Measurements from ENCODE around the gene TEKT4.
"Not testable (repeated sequence)": the region's sequence is repeated elsewhere in the genome, so short reads cannot be mapped to it uniquely, and the experiment has no call there.

TEKT4 gene

DNA sequence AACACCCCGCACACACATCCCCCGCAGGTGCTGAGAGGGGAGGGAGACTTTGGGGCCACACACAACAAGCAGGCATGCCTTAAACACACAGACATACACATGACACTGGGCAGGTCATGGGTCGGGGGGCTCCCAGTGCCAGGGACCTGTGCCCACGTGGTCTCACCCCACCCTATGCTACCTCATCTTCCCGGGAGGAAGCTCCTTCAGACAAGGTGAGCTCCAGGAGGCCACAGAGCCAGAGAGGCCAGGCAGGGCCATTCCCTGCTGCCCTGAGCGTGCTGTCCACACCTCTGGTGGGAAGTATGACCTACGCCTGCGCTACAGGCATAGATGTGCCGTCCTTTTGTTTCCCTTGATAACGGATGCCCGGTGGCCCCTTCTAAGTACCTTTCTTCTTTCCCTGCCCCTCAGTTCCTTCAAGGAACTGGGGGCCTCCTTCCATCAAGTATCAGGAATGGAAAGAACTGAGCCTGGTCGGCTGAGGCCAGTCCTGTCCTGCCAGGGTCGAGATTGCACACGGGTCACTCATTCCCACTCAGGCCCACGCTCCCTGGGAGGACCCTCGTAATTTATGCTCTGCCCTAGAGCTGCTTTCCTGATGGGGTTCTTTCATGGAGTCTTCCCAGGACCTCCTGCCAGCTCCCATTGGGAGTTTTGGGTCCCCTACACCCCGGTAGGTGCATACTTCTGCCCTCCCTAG is 4.7 kb downstream of the TEKT4 start:
- in situ Hi-C loops (cut with MboI; ENCODE audit: low sequenced_read_pairs): no loop called here

DNA sequence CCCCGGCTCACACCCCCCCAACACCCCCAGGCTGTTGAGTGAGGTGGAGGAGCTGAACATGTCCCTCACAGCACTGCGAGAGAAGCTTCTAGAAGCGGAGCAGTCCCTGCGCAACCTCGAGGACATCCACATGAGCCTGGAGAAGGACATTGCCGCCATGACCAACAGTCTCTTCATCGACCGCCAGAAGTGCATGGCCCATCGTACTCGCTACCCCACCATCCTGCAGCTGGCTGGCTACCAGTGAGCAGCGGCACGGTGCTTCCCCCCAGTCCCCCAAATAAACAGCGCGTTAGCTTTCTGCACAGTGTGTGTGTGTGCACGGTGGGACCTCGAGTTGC is 5.3 kb downstream of the TEKT4 start:
- in situ Hi-C loops (cut with MboI; ENCODE audit: low sequenced_read_pairs): no loop called here

DNA sequence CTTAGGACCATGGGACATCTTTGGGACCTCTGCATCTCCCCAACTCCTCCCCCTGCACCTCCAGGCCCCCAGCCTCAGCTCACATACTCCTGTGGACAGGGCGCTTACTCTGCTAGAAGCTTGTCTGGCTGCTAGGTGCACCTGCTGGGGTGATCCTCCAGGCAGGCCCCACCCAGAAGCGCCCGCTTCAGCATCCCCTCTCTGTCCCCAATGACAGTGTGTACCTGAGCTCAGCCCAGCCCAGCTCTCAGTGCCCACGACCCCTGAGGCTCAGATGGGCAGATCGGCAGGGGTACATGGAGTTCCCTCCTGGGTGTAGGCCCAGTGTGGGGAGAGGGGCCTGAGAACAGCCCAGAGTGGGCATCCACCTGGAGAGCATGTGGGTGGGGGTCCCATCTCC is 5.9 kb downstream of the TEKT4 start:
- in situ Hi-C loops (cut with MboI; ENCODE audit: low sequenced_read_pairs): no loop called here

DNA sequence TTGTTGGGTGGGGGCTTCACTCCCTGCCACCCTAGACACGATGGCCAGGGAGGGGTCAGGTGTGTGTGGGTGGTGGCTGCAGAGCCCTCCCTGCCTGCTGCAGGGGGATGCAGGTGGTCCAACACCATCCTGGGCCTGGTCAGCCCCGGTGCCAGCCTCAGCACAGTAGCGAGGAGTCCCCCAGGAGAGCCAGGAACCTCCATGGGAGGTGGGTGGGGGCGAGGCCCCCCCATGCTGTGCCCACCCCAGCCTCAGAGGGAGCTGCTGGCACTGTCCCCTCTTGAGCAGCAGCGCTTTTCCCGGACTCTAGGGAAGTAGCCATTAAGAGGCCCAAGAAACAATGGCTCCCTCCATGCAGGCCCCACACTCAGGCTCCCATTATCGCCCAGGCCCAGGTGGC is 7.3 kb downstream of the TEKT4 start:
- in situ Hi-C loops (cut with MboI; ENCODE audit: low sequenced_read_pairs): not testable (repeated sequence)

DNA sequence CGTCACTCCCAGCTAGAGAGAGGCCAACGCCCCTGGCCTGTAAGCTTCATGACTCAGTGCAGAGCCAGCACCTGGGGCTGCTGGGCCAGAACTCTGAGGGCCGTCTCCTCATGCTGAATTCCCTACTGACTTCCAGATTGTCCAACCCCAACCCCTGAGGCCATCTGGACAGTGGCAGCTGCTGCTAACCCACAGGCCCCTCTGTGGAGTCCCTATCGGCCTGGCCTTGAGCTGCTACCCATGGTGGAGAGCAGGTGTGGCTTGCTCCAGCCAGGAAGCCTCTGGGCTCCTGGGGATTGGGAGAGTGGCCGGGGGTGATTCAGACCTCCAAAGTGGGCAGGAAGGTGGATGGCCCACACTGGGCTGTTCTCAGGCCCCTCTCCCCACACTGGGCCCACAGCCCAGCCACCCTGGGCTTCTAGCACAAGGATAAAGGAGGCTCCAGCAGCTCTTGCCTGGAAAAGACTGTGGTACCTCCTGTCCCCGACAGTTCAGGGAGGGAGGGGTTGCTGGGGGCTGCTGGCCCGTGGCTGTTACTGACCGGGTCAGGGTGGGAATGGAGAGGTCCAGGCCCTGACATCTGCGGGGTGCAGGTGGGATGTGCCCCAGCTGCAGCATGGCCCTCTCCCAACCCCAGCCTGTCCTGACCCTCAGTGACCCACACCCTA is 8.2 kb downstream of the TEKT4 start:
- in situ Hi-C loops (cut with MboI; ENCODE audit: low sequenced_read_pairs): no loop called here

DNA sequence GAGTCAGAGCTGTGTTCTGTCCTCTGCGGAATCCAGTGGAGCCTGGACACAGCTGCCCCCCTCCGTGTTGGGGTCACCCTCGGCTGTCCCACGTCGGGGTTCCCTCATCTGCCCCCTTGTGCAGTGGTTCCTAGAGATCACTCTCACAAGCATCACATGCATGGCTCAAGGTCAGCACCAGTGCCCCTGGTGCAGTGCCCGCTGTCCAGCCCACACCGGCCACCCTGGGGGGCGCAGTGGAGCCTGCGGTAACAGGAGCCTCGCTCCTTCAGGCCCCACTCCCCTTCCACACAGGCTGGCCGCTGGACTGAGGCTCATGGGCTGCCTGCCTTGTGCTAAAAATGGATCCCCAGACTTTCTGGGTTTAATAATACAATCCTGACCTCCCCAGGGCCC is 8.8 kb downstream of the TEKT4 start:
- in situ Hi-C loops (cut with MboI; ENCODE audit: low sequenced_read_pairs): no loop called here

DNA sequence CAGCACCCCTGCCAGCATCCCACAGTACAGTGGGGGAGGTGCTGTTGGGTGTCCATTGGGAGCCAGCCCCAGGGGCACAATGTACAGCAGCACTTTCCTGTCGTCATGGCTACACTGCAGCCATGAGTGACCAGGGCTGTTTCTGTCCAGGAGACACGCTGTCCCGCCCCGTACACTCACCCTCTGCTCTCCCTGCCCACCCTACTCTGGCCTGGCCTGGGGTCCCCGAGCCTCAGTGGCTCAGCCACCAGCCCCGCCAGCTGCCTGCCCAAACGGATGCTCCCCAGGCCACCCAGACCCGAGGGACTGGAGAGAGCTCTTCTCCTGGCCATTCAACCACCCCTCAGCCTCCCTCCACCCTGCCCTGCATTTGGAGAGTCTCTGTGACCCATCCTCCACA is 9.3 kb downstream of the TEKT4 start:
- in situ Hi-C loops (cut with MboI; ENCODE audit: low sequenced_read_pairs): no loop called here

DNA sequence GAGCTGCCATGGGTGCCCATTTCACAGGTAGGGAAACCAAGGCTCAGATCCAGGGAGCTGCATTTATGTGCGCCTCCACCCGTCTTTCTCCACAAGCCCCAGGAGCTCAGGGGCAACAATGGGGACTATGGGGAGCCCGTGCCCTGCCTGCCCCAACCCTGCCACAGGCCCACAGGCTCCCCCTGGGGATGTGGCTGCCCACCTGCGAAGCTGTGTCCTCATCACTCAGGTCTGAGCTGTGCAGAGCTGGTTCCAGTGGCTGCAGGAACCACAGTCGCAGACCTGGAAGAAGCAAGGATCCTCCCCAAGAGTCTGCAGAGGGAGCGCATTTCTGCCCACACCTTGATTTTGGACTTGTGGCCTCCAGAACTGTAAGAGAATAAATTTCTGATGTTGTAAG is 9.8 kb downstream of the TEKT4 start:
- in situ Hi-C loops (cut with MboI; ENCODE audit: low sequenced_read_pairs): no loop called here

DNA sequence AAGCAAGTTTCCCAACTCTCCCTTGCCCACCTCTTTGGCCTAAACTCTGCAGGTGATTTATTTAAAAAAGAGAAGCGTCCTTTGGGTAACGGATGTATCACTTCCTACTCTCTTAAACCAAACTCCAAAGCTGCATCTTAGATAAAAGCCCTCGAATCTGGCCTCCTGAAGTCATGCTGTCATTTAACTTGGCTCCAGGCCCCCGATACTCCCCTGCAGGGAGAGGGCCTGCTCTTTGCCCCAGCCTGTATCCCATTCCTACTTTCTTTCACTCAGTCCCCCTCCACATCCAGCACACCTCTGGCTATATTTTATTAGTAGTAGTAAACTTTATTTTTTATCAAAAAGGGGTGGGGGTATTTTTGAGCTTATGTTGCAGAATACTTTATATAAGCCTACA is 19.0 kb downstream of the TEKT4 start:
- in situ Hi-C loops (cut with MboI; ENCODE audit: low sequenced_read_pairs): no loop called here

DNA sequence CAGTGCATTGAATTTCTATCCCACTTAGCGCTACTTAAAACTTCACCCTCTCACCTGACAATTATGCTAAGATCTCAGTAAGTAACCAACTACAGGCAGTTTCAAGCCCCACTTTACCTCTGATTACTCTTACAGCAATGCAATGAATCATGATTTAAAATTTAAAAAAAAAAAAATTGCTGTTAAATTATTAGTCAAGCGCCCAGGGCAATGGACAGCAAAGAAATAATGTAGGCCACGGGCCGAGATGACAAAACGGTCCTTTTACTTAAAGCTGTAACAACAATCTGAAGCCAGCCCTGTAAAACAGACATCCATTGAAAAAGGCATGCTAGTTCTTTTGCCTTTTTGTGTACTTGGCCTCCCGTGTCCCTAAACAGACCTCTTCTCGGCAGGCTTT is 24.0 kb downstream of the TEKT4 start:
- in situ Hi-C loops (cut with MboI; ENCODE audit: low sequenced_read_pairs): not testable (repeated sequence)

DNA sequence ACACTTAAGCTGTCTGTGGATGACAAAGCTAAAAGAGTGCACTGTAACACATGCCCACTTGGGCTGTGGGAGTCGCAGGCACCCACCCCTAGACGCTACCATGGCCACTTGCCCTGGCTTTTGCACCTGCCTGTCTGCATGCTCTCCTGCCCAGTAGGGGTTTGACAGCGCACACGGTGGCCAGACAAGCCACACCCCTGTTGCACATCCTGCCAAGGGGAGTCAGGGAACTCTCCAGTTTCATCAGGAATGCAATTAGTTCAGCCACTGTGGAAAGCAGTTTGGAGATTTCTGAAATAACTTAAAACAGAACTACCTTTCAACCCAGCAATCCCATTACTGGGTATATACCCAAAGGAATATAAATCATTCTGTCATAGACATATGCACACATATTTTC is 35.7 kb downstream of the TEKT4 start:
- in situ Hi-C loops (cut with MboI; ENCODE audit: low sequenced_read_pairs): not testable (repeated sequence)

DNA sequence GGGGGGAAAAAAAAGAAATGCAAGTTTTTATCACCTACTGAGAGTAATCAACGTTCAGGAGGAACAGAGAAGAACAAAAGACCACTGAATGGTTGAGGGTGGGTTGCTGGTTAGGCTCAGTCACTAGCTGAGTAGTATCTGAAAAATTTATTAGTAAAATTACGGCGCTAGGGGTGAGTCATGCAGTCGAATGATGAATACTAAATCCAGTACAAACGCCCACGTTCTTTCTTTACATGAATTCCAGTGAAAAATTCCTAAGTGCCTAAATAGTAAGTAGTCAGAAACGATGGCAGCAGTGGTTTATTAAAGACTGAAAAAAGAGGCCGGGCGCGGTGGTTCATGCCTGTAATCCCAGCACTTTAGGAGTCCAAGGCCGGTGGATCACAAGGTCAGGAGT is 52.0 kb downstream of the TEKT4 start:
- in situ Hi-C loops (cut with MboI; ENCODE audit: low sequenced_read_pairs): no loop called here

DNA sequence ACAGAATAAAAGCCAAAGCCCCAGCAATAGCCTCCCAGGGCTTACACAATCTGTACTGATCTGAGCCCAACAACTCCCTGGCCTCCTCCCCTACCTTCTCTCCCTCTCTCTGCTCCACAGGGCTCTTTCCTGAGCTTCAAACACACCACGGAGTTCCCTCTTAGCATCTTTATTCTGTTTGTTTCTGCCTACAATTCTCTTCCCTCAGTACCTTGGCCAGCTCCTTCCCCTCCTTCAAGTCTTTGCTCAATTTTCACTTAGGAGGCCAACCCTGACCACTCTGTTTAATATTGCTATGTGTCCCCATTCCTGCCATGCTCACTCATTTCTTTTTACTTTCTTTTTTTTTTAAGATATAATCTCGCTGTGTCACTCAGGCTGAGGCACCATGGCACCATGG is 53.8 kb downstream of the TEKT4 start:
- in situ Hi-C loops (cut with MboI; ENCODE audit: low sequenced_read_pairs): not testable (repeated sequence)

Data from HL-60/S4 treated with retinoic acid at 250 ng/mL for 4 days and 3 days (cell line).